Fibroblast of skin of left biceps (primary cell): ENCODE data around the gene FGF14.

Source experiments
- DNase-seq, 2 experiments: peaks; one replicate each; pipeline ENCODE4 v3.0.0-alpha.2; 2013; ENCODE audit warnings: low read depth in 2 of 2

The FGF14 gene

GRCh38 chr13:101930331-101930730, 471.5 kb downstream of the FGF14 start:
- DNase-seq = no peak

GRCh38 chr13:101925731-101926130, 476.1 kb downstream of the FGF14 start:
- no peak for DNase-seq

GRCh38 chr13:101919541-101920181, 482.2 kb downstream of the FGF14 start:
- no peak for DNase-seq

GRCh38 chr13:101917833-101918661, 483.8 kb downstream of the FGF14 start:
- DNase-seq = no peak

GRCh38 chr13:101917475-101917810, 484.4 kb downstream of the FGF14 start:
- DNase-seq = no peak

GRCh38 chr13:101916775-101917474, 484.9 kb downstream of the FGF14 start:
- DNase-seq = no peak

GRCh38 chr13:101916108-101916774, 485.6 kb downstream of the FGF14 start:
- no peak for DNase-seq

GRCh38 chr13:101915755-101916107, 486.1 kb downstream of the FGF14 start:
- no peak for DNase-seq

GRCh38 chr13:101915331-101915730, 486.5 kb downstream of the FGF14 start:
- DNase-seq = no peak

GRCh38 chr13:101911752-101912151, 490.1 kb downstream of the FGF14 start:
- no peak for DNase-seq

- no peak for DNase-seq
Observed at GRCh38 chr13:101903890-101904289, 498.0 kb downstream of the FGF14 start.

GRCh38 chr13:101898676-101899075, 503.2 kb downstream of the FGF14 start:
- no peak for DNase-seq

- no peak for DNase-seq
Observed at GRCh38 chr13:101896541-101896940, 505.3 kb downstream of the FGF14 start.

- DNase-seq = no peak
Observed at GRCh38 chr13:101893021-101893420, 508.8 kb downstream of the FGF14 start.

- DNase-seq = no peak
Observed at GRCh38 chr13:101892296-101892695, 509.6 kb downstream of the FGF14 start.

- no peak for DNase-seq
Observed at GRCh38 chr13:101881593-101881992, 520.3 kb downstream of the FGF14 start.

- no peak for DNase-seq
Observed at GRCh38 chr13:101880581-101880980, 521.3 kb downstream of the FGF14 start.

- DNase-seq = no peak
Observed at GRCh38 chr13:101876951-101877350, 524.9 kb downstream of the FGF14 start.

- DNase-seq = no peak
Observed at GRCh38 chr13:101875717-101876393, 526.0 kb downstream of the FGF14 start.

- no peak for DNase-seq
Observed at GRCh38 chr13:101875091-101875490, 526.8 kb downstream of the FGF14 start.

- DNase-seq = no peak
Observed at GRCh38 chr13:101869553-101869952, 532.3 kb downstream of the FGF14 start.
